Adrenal gland (tissue), 12 donors: ENCODE results near the gene SIPA1. TPM values are rescaled to one million over a fixed set of nuclear protein-coding genes. Genes with fewer than 3 reads are reported as not detected.
A peak's percentile ranks its signal among the peaks of the same experiment; 100 is the strongest.

ENCODE experiments used
- DNase-seq, 7 donors: peaks; one replicate each; pipeline ENCODE4 v3.0.0-alpha.2; 2019 to 2020
- H3K27ac ChIP-seq, 5 donors: fragments of 200-600 bp; sonication (generic) in 4 of 5; 1 replicate in 3 of 5; 2 replicates in 2 of 5; pipeline versions ENCODE4 v1.5.1 to v1.8.0; 2016 to 2020; ENCODE audit warnings: mild to moderate bottlenecking in 1 of 5
- H3K27me3 ChIP-seq: fragments of 200-600 bp; 2 replicates; pipeline ENCODE4 v1.8.0; 2021
- H3K36me3 ChIP-seq, 2 donors: fragments of 200-600 bp; replicated peaks in 1 of 2; 1 replicate in 1 of 2; 2 replicates in 1 of 2; pipeline versions ENCODE4 v1.5.1 to v1.8.0; 2018 to 2022
- H3K4me1 ChIP-seq, 2 donors: fragments of 200-600 bp; replicated peaks in 1 of 2; 1 replicate in 1 of 2; 2 replicates in 1 of 2; pipeline versions ENCODE4 v1.5.1 to v1.8.0; 2018 to 2021
- H3K4me3 ChIP-seq, 4 donors: fragments of 200-600 bp; sonication (generic) in 3 of 4; one replicate each; pipeline ENCODE4 v1.5.1; 2016 to 2018
- H3K9me3 ChIP-seq, 3 donors: fragments of 200-600 bp; sonication (generic) in 1 of 3; replicated peaks in 1 of 3; 1 replicate in 2 of 3; 2 replicates in 1 of 3; pipeline versions ENCODE4 v1.5.1 to v1.8.0; 2016 to 2021
- POLR2A ChIP-seq, 2 donors: fragments of 450-650 bp; IDR thresholded peaks; one replicate each; pipeline ENCODE4 v1.6.1; 2017; ENCODE audit warnings: antibody characterized with exemption in 2 of 2, mild to moderate bottlenecking in 2 of 2, moderate library complexity in 1 of 2
- WGBS, 4 donors: extraction: QIAGEN DNeasy Blood & Tissue Kit in 2 of 4; methylation state at CpG; one replicate each; pipeline versions ENCODE4 v1.1.5 to v1.1.7; 2013 to 2017; 5-methylcytosine and 5-hydroxymethylcytosine counted together
- intact Hi-C, 2 donors: fragments of 100-400 bp; cut with DNase I; formaldehyde crosslinking; loops; one replicate each; pipeline versions ENCODE4 v1.14.1 to v1.15.0; 2022 to 2023
- polyA plus RNA-seq, 3 donors: library from polyadenylated mRNA; stranded (reverse); fragments of 200-250 nt in 2 of 3; fragments of 350-450 nt in 1 of 3; fragmentation: Illumina TruSeq in 1 of 3; extraction: RNeasy Lipid Tissue Mini Kit (QIAGEN cat#74804) in 1 of 3; gene quantifications; one replicate each; pipeline ENCODE4 v1.2.3, GENCODE V29; 2013 to 2014
- total RNA-seq, 9 donors: library from RNA; depleted of rRNA in 4 of 9; stranded (reverse); fragments of >200 nt in 4 of 9; fragments of 120-200 nt in 1 of 9; fragmentation: NEBNext Ultra II Directional in 1 of 9; extraction: Animal tissue kit (Norgen Biotek cat#: 25700) in 1 of 9; gene quantifications; one replicate each; pipeline versions ENCODE4 v1.1.0 to v1.2.4, GENCODE V29; 2013 to 2023
- TF ChIP-seq, protein P1 (sequence below), 6 experiments: fragments of 450-650 bp in 4 of 6; fragments of 200-600 bp in 2 of 6; sonication (generic) in 1 of 6; IDR thresholded peaks; 1 replicate in 5 of 6; 2 replicates in 1 of 6; pipeline versions ENCODE4 v1.5.1 to v1.8.0; 2016 to 2021; ENCODE audit warnings: antibody characterized with exemption in 6 of 6, mild to moderate bottlenecking in 2 of 6, moderate library complexity in 1 of 6
- donor health status: healthy with polysubstance abuse.
- donor health status: Bipolar disorder and iron deficiency.
- donor health status: DM: yes; HTN: yes; CAD: no.
- donor health status: DM: no; HTN: no; CAD: no.
- donor health status: DM: no; HTN: no; CAD: no.
- donor health status: DM: yes; HTN: yes; CAD: no.

Gene SIPA1
- total and polyA plus RNA-seq, 12 donors: 8.7 to 377 (median 76.3) TPM

DNA sequence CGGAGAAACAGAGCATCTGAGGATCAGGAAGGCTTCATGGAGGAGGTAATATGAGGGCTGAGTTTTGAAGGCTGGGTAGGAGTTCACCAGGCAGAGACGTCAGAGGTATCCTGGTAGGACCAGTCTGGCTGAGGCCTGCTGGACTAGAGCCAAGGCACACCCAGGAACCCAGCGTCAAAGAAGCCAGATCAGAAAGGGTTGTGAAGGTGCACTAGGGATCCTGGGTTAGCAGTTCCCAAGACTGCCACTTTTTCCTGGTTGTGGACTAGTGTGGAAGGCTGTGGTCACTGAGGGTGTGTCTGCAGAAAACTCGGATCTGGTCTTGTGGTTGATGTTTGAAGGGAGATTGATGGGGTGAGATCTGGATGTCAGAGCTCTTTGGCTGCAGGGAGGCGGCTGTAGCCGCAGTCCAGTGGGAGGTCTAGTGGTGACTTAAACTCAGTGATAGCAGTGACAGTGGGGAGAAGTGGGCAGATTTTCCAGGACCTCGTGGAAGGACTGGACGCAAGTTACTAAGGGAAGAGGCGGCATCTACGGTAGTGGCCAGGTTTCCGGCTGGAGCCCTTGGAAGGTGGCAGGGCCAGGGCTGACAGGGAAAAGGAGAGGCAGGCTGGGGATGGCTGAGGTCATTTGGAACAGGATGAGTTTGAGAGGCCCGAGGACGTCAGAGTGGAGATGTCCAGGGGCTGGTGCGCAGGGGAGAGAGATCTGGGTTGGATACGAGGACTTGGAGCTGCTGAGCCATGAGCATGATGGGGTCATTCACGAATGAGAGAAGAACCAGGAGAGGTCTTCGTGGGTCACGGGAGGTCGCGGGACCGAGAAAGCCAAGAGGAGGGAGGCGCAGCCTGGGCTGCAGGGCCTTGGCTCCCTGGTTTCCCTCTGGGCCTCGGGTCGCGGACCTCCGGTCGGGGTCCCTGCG, 13.9 kb downstream of the SIPA1 start:
- H3K36me3 ChIP-seq: peaks cover 0 to 58% of the 10 kb centered on the region in 2 donors
- peaks cover 13 to 39% of the 10 kb centered on the region in 2 donors for H3K4me1 ChIP-seq
- DNase-seq: peak; percentile 43 to 82 (median 69)
- H3K4me3 ChIP-seq: peak overlapping the region in 2 of 4 donors; percentile 24 to 50
- TF ChIP-seq, protein P1, sequence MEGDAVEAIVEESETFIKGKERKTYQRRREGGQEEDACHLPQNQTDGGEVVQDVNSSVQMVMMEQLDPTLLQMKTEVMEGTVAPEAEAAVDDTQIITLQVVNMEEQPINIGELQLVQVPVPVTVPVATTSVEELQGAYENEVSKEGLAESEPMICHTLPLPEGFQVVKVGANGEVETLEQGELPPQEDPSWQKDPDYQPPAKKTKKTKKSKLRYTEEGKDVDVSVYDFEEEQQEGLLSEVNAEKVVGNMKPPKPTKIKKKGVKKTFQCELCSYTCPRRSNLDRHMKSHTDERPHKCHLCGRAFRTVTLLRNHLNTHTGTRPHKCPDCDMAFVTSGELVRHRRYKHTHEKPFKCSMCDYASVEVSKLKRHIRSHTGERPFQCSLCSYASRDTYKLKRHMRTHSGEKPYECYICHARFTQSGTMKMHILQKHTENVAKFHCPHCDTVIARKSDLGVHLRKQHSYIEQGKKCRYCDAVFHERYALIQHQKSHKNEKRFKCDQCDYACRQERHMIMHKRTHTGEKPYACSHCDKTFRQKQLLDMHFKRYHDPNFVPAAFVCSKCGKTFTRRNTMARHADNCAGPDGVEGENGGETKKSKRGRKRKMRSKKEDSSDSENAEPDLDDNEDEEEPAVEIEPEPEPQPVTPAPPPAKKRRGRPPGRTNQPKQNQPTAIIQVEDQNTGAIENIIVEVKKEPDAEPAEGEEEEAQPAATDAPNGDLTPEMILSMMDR (IDR thresholded peaks at IDR 0.05): no peak
- no peak for TF ChIP-seq POLR2A (IDR thresholded peaks at IDR 0.05)
- WGBS, 4 donors: 15 to 19% (median 17%) methylated on average over 24 to 28 of the region's 28 CpGs
- intact Hi-C loops: no loop called here
- H3K27me3 ChIP-seq: no peaks in the 10 kb centered on the region
- H3K9me3 ChIP-seq: no peaks in the 10 kb centered on the region
- peak overlapping the region; percentile 50 to 97 (median 96) for H3K27ac ChIP-seq

DNA sequence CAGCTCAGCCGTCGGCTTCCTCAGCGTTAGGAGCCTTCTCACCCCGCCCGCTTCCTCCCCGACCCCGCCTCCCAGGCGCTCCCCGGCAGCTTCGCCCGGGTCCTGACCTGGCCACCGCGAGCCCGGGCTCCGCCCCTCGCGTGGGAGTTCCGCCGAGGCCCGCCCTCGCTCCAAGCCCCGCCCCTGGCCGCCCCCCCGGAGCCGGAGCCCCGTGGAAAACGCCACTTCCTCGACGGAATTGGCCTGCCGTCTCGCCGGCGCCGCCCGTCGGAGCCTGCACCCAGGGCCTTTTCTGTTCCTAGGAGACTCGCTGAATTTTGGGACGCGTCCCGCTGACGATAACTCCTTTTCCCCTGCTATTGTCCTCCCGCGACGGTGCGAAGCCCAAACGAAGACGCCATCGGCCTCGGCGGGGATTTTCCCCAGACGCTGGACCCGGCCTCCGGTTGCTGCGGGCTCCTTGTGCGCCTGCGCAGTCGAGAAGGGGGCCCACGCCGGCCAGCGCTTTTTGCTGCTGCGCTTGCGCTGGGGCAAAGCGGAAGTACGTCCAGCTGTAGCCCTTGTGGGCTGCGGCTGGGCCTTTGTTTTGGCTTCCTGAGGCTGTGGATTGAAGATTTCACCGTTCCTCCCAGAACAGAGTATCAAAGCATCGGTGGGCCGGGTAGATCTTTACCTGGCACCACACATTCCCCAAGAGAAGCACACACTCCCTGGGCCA, 14.8 kb downstream of the SIPA1 start:
- 0 to 1% (median 0%) methylated on average over 4 to 68 of the region's 68 CpGs for WGBS, 4 donors
- H3K9me3 ChIP-seq: no peaks in the 10 kb centered on the region
- DNase-seq: peak; percentile 93 to 95 (median 94)
- H3K36me3 ChIP-seq: peaks cover 0 to 63% of the 10 kb centered on the region in 2 donors
- intact Hi-C loops: no loop called here
- peak overlapping the region; percentile 79 to 97 (median 96) for H3K27ac ChIP-seq
- no peaks in the 10 kb centered on the region for H3K27me3 ChIP-seq
- peak overlapping the region in 3 of 4 donors; percentile 24 to 51 (median 50) for H3K4me3 ChIP-seq
- peaks cover 13 to 37% of the 10 kb centered on the region in 2 donors for H3K4me1 ChIP-seq
- TF ChIP-seq, protein P1 (IDR thresholded peaks at IDR 0.05): no peak
- TF ChIP-seq POLR2A (IDR thresholded peaks at IDR 0.05): peak; percentile 65 to 73

DNA sequence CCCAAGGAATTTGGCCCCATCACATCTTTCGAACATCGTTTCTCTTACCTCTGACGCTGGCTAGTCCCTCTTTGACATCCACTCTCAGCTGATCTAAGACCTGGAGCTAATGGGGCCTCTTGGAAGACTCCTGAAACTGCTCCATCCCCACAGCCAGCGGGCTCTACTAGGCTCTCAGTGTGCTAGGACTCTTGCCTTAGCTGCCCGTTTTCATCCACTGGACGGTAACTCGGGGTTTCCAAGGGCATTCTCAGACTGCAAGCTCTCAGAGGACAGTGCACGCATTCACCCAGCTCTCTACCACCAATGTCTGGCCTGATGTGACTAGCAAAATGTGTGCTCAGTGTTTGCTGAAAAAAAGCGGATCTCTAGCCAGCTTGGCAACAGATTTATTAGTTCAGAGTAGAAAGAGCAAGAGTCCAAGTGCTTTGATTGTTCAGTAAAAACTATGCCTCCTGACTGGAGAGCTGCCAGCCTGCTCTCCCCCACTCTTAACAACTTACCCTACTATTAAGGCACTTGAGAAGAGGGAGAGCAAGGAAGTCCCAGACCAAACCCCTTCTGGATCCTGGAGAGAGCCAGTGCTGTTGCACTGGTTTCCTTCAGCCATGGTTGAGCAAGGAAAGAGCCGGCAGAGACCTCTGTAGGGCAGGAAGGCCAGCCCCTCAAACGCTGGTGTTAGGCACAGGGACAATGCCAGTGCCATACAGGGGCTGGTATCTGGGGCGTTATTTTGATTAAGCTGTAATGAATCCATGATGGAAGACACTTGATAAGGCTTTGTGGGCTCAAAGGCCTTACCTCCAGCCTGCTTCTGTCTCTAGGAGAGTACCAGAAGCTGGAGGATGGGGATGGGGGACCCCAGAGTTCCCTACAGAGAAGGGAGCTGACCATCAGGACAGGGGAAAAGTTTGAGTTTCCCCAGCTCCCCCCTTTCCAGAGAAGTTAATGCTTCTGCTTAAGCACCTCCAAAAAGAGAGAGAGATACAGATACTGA, 15.6 kb downstream of the SIPA1 start:
- no peaks in the 10 kb centered on the region for H3K9me3 ChIP-seq
- DNase-seq: peak in 5 of 7 donors; percentile 16 to 49 (median 39)
- peaks cover 0 to 69% of the 10 kb centered on the region in 2 donors for H3K36me3 ChIP-seq
- peaks cover 13 to 30% of the 10 kb centered on the region in 2 donors for H3K4me1 ChIP-seq
- H3K27me3 ChIP-seq: no peaks in the 10 kb centered on the region
- peak overlapping the region; percentile 79 to 97 (median 96) for H3K27ac ChIP-seq
- peak overlapping the region in 1 of 4 donors; percentile 50 for H3K4me3 ChIP-seq
- intact Hi-C loops: no loop called here
- no peak for TF ChIP-seq POLR2A (IDR thresholded peaks at IDR 0.05)
- TF ChIP-seq, protein P1 (IDR thresholded peaks at IDR 0.05): no peak
- 38 to 48% (median 44%) methylated on average over 11 to 12 of the region's 12 CpGs for WGBS, 4 donors
